ENCODE results near the gene PIGH.

PIGH gene

GRCh38 chr14:67573228-67574010 lies 26.6 kb downstream of the PIGH start:
- no peak for DNase-seq

- DNase-seq = no peak
These were observed 27.5 kb downstream of the PIGH start for GRCh38 chr14:67572608-67573007.

GRCh38 chr14:67571991-67572323 lies 28.1 kb downstream of the PIGH start:
- no peak for DNase-seq

DNA sequence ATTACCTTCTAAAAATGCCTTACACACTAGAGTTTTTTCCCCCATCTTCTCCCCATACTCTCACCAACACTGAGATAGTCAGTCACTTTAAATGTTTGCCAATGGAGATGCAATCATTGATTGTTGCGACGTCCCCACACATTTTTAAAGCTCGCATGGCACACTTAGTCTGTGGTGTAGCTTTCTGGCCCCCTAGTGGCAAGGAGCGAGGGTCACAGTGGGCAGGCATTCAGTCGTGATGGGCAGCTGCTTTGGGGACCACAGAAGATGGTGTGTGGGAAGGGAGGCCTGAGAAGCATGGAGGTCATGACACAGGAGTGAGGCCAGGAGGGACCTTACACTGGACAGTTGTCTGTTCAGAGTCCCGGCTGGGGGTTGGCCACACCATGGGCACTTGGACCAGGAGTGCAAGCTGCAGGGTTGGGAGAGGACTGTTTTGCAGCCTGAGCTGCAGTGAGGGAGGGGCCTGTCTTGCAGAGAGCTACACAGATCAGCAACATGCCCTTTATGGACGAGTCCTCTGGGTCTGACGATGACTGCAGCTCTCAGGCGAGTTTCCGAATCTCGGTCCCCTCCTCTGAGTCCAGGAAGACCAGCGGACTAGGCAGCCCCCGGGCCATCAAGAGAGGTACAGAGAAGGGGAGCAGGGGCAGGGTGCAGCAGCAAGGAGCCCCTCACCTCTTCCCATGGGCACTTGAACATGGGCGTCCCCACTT lies 28.6 kb downstream of the PIGH start:
- peak; percentile 56 for DNase-seq

DNA sequence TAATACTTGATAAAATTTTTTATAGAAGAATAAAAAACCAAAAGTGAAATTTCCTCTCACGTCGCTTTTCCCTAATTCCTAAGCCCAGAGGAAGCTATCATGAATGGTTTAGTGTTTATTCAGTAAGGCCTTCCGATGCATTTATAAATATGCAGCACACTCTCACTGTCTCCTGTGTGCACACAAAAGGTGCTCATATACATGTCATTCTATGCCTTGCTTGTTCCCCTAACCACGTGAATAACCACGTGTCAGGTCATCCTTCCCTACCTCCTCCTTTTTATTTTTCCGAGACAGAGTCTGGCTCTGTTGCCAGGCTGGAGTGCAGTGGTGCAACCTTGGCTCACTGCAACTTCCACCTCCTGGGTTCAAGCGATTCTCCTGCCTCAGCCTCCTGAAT lies 29.6 kb downstream of the PIGH start:
- DNase-seq = no peak

DNA sequence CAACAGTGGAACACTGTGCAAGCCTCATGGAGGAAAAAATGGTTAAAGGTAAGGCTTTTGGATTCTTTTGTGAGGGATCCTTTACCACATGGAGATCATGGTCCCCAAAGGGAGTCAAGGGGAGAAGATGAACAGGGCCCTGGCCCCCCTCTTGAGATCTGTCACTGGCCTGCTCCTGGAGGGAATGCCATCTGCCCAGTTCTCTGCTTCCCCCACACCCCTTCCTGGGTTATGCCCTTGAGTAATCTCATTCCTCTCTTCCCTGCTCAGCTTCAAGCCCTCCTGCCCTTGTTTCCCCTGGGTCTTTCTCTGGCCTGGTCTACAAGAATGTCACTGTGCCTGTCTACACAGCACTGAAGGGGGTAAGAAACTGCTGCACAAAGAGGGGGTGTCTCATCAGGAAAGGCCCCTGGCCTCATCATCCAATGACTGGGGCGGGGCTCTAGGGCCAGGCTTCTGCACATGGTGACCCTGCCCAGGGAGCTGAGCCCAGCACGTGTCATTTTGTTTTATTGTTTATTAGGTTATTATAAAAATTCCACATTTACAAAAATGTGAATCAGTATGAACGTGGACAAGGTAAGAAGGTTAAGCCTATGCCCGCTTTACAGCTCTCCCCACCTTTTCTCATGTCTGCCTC lies 30.3 kb downstream of the PIGH start:
- no peak for DNase-seq

GRCh38 chr14:67569011-67569650 lies 30.9 kb downstream of the PIGH start:
- DNase-seq = no peak

GRCh38 chr14:67567654-67568053 lies 32.4 kb downstream of the PIGH start:
- DNase-seq = no peak

- no peak for DNase-seq
These were observed 33.2 kb downstream of the PIGH start for GRCh38 chr14:67566908-67567307.

DNA sequence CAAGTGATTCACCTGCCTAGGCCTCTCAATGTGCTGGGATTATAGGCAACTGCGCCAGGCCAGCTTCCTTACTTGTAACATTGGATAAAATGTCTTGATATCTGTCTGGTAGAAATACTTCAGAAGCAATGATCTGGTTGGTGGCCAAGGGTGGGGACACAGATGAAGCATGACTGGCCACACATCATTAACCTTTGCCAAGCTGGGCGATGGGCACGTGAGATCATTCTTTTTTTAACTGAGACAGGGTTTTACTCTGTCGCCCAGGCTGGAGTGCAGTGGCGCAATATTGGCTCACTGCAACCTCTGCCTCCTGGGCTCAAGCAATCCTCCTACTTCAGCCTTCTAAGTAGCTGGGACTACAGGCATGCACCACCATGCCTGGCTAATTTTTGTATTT lies 35.8 kb downstream of the PIGH start:
- no peak for DNase-seq

DNA sequence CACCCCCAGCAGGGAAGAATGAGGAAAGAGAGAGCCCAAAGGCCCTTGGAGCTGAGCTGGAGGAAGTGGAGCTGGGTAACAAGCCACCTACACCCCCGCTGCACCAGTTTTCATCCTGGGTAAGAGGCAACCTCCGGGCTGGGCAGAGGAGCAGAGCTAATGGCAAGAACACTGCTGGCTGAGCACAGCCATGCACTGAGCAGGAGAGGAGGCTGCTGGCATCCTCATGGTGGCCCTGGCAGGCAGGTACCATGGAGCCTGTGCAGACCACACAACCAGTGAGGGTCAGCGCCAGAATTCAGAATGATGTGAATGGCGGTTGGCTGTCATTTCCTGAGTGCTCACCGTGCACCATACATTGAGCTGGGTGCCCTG lies 37.3 kb downstream of the PIGH start:
- no peak for DNase-seq

- DNase-seq = no peak
These were observed 37.9 kb downstream of the PIGH start for GRCh38 chr14:67562025-67562775.

GRCh38 chr14:67559639-67560038 lies 40.4 kb downstream of the PIGH start:
- DNase-seq = no peak

- DNase-seq = no peak
These were observed 42.4 kb downstream of the PIGH start for GRCh38 chr14:67557656-67558055.

DNA sequence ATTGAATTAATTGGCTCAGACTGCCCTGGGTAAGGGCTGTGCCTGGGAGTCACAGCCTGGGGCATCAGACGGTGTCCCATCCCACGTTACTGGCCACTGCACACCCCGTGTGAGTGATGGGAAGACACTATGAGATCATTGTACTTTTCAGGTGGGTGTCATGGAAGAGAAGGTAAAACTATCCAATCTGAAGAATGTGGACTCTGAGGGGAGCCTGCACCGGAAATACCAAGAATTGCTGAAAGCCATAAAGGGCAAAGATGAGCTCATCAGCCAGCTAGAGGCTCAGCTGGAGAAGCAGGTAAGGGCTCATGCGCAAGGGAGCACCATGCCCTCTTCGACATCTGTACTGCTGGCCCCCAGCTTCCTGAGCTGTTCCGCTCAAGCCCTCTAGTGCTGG lies 43.0 kb downstream of the PIGH start:
- no peak for DNase-seq

DNA sequence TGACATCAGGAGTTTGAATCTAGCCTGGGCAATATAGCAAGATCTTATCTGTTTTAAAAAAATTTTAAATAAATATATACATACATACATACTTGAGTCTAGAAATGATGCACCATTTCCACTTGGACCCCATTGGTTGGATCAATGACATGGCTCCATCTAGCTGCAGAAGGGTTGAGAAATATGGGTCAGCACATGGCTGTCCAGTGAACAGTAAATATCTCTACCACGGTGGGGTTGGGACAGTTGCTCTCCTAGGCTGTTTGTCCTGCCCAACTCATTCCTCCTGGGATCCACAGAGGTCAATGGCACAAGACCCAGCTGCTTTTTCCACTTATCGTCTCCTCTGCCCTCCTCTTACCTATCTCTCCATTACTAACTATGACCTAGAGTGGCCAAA lies 43.4 kb downstream of the PIGH start:
- DNase-seq = no peak

DNA sequence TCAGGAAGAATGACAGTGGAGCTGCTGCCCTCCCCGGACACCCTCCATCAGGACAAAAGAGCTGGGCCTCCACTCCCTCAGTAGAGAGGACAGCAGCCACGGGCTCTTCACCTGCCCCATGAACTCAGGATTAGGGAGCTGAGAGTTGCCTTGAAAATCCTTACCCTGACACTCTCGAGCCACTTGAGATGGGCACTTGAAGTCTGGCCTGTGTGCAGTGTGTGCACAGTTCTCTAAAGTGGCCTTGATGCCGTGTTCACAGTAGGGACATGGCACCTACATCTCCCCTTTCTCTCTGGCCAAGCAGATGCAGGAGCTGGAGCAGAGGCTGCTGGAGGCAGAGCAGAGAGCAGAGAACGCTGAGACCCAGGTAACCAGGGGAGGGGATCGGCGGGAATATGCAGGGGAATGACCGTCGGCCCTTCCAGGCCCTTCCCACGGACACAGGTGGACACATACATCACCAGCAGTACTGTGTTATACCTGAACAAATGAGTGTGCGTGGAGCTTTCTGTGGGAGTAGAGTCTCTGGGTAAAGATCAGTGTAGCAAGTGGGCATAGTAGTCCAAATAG lies 44.5 kb downstream of the PIGH start:
- no peak for DNase-seq

GRCh38 chr14:67554341-67554740 lies 45.7 kb downstream of the PIGH start:
- DNase-seq = no peak

GRCh38 chr14:67553547-67553946 lies 46.5 kb downstream of the PIGH start:
- DNase-seq = no peak

DNA sequence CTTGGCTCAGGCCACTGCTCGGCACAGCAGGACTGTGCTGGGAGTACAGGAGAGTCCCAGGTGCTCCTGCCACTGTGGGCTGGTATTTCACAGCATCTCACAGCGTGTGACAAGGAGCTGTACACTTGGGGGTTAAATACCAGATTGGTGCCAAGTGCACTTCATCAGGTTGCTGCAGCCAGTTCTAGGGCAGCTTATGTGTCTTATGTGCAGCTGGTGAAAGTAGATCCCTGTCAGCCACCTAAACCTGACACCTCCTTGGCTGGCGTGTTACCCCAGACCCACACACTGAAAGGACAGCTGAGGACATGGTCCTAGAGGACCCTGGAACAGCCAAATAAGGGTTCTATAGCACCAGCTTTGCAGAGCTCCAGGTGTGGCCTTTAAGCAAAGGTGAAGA lies 48.1 kb downstream of the PIGH start:
- no peak for DNase-seq

DNA sequence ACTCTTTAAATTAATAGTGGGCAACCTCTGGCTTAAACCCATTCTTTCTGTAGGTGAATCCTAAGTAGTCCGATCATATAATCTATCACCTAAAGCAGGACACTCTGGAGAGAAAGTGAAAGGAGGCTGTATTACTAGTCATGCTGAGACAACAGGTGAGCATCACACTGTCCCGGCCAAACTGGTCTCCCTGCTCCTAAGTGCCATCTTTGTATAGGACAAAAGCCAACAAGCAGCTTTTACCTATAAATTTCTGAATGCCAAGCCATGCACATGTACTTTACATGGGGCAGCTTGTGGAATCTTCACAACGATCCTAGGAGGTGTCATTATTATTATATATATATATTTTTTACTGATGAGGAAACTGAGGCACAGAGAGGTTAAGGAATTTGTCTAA lies 48.9 kb downstream of the PIGH start:
- no peak for DNase-seq

GRCh38 chr14:67549734-67550133 lies 50.3 kb downstream of the PIGH start:
- DNase-seq = no peak

Measured in left hindlimb (tissue), 1 donor.